Tibial artery (tissue), 4 donors: ENCODE data around the gene GLRX3.
"Not testable (repeated sequence)": the region's sequence is repeated elsewhere in the genome, so short reads cannot be mapped to it uniquely, and the experiment has no call there.

Experiments
- DNase-seq, 2 donors: peaks; one replicate each; pipeline ENCODE4 v3.0.0-alpha.2; 2019
- H3K27ac ChIP-seq, 2 donors: fragments of 200-600 bp; sonication (generic) in 1 of 2; 1 replicate in 1 of 2; 2 replicates in 1 of 2; pipeline ENCODE4 v1.5.1; 2018 to 2019; ENCODE audit warnings: mild to moderate bottlenecking in 1 of 2
- H3K27me3 ChIP-seq, 2 donors: fragments of 200-600 bp; sonication (generic) in 1 of 2; one replicate each; pipeline versions ENCODE4 v1.5.1 to v1.6.0; 2016 to 2019
- H3K36me3 ChIP-seq, 3 donors: fragments of 200-600 bp; sonication (generic) in 2 of 3; one replicate each; pipeline ENCODE4 v1.5.1; 2016 to 2019; ENCODE audit warnings: mild to moderate bottlenecking in 2 of 3
- H3K4me1 ChIP-seq, 4 donors: fragments of 200-600 bp; sonication (generic) in 2 of 4; 1 replicate in 3 of 4; 2 replicates in 1 of 4; pipeline ENCODE4 v1.5.1; 2016 to 2019
- H3K4me3 ChIP-seq, 2 donors: fragments of 200-600 bp; sonication (generic) in 1 of 2; 1 replicate in 1 of 2; 2 replicates in 1 of 2; pipeline ENCODE4 v1.5.1; 2018 to 2019; ENCODE audit warnings: mild to moderate bottlenecking in 2 of 2
- H3K9me3 ChIP-seq, 3 donors: fragments of 200-600 bp; sonication (generic) in 1 of 3; one replicate each; pipeline ENCODE4 v1.5.1; 2016 to 2019
- intact Hi-C: fragments of 100-400 bp; cut with DNase I; formaldehyde crosslinking; loops from one replicate; pipeline ENCODE4 v1.15.0; 2023; ENCODE audit warnings: low total_unique reads
- TF ChIP-seq, protein P1 (sequence below), 2 experiments: fragments of 200-600 bp in 1 of 2; fragments of 450-650 bp in 1 of 2; IDR thresholded peaks; one replicate each; pipeline ENCODE4 v1.5.1; 2017 to 2019; ENCODE audit warnings: antibody characterized with exemption in 2 of 2, mild to moderate bottlenecking in 1 of 2, moderate library complexity in 1 of 2

GLRX3 gene

DNA sequence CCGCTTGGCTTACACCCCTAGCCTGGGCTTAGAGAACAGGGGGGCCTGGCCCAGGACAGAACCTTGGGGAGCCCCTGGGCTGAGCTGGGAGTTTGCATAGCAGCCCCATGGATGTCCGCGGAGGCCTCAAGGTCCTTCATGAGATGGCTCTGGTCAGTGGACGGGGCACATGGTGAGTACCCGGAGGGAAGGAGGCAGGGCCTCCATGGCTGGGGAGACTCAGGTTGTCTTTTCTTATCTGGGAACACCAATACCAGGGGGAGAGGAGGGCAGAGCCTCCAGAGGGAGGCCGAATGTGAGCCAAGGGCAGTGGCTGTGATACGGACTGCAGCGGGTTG lies 64.8 kb downstream of the GLRX3 start:
- intact Hi-C loops, result no loop called here
- no peak overlapping the region for H3K27ac ChIP-seq
- TF ChIP-seq, protein P1, sequence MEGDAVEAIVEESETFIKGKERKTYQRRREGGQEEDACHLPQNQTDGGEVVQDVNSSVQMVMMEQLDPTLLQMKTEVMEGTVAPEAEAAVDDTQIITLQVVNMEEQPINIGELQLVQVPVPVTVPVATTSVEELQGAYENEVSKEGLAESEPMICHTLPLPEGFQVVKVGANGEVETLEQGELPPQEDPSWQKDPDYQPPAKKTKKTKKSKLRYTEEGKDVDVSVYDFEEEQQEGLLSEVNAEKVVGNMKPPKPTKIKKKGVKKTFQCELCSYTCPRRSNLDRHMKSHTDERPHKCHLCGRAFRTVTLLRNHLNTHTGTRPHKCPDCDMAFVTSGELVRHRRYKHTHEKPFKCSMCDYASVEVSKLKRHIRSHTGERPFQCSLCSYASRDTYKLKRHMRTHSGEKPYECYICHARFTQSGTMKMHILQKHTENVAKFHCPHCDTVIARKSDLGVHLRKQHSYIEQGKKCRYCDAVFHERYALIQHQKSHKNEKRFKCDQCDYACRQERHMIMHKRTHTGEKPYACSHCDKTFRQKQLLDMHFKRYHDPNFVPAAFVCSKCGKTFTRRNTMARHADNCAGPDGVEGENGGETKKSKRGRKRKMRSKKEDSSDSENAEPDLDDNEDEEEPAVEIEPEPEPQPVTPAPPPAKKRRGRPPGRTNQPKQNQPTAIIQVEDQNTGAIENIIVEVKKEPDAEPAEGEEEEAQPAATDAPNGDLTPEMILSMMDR (IDR thresholded peaks at IDR 0.05), result no peak
- no peak for DNase-seq
- no peak overlapping the region for H3K4me3 ChIP-seq
- H3K36me3 ChIP-seq, result no peaks in the 10 kb centered on the region
- no peaks in the 10 kb centered on the region for H3K4me1 ChIP-seq
- no peaks in the 10 kb centered on the region for H3K9me3 ChIP-seq
- no peaks in the 10 kb centered on the region for H3K27me3 ChIP-seq

- H3K36me3 ChIP-seq, intact Hi-C loops, DNase-seq, H3K27me3 ChIP-seq, H3K9me3 ChIP-seq, H3K27ac ChIP-seq, H3K4me1 ChIP-seq, H3K4me3 ChIP-seq: not testable (repeated sequence)
Measured at GRCh38 chr10:130202150-130202549, 66.0 kb downstream of the GLRX3 start.

DNA sequence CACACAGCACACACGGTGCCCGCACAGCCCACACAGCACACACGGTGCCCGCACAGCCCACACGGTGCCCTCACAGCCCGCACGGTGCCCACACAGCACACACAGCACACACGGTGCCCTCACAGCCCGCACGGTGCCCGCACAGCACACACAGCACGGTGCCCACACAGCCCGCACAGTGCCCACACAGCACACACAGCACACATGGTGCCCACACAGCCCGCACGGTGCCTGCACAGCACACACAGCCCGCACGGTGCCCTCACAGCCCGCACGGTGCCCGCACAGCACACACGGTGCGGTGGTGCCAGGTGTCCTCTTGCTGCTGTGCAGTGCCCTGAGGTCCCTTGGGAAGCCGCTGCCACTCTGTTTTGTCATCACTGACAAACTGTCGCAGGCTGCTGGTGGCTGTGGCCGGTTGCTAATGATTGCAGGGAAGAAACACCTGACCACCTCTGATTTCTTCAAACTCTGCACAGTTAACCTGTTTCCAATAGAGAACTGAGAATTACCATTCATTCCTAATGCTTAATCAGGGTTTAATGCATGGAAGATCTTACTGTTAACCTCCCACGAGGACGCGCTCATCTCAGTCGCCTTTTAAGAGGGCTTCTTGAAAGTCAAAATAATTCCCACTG lies 66.9 kb downstream of the GLRX3 start:
- Histone ChIP-seq H3K27ac (no peak overlapping the region), H3K4me1 (no peaks in the 10 kb centered on the region), H3K9me3 (no peaks in the 10 kb centered on the region), H3K4me3 (no peak overlapping the region), H3K27me3 (no peaks in the 10 kb centered on the region), H3K36me3 (no peaks in the 10 kb centered on the region)
- no peak for DNase-seq
- intact Hi-C loops, result no loop called here
- TF ChIP-seq, protein P1 (IDR thresholded peaks at IDR 0.05), result no peak

DNA sequence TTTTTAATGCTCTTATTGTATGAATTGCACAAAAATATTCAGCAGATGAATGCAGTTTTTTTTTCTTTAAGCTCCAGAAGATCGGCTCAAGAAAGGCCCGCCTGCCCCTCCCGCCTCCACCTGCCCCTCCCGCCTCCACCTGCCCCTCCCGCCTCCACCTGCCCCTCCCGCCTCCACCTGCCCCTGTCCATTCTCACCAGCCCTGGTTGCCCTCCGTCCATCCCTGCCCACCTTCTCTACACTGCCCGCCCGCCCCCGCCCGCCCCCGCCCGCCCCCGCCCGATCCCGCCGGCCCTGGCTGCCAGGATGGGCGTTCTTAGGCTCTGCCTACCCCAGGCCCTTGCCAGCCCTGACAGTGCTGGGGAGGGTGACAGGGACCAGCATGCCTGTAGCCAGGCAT lies 67.4 kb downstream of the GLRX3 start:
- no peak for DNase-seq
- intact Hi-C loops, result no loop called here
- H3K27me3 ChIP-seq, result no peaks in the 10 kb centered on the region
- no peaks in the 10 kb centered on the region for H3K9me3 ChIP-seq
- H3K27ac ChIP-seq, result no peak overlapping the region
- TF ChIP-seq, protein P1 (IDR thresholded peaks at IDR 0.05), result no peak
- H3K4me1 ChIP-seq, result no peaks in the 10 kb centered on the region
- no peak overlapping the region for H3K4me3 ChIP-seq
- no peaks in the 10 kb centered on the region for H3K36me3 ChIP-seq

DNA sequence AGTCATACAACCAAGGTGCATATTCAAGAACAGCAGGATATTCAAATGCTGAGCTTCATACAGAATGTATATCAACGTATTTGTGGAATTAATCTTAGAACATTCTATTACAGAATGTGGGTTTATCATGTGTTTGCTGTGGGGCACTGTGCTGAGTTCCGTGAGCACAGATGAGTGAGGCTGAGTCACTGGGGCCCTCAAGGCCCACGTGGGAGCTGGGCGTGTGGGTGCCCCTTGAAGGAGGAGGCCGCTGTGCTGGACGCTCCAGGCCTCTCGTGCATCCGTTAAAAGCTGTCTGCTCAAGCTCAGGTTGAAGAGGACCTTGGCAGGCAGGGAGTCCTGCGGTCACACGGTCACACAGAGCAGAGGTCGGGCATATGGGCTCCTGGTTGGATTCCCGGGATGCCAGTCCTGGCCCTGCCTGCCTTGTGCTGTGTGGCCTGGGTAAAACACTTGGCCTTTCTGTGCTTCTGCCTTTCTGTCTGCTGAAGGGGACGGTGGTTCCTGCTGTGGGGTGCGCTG lies 70.1 kb downstream of the GLRX3 start:
- no peak for DNase-seq
- Histone ChIP-seq H3K36me3 (no peaks in the 10 kb centered on the region), H3K4me3 (no peak overlapping the region), H3K27me3 (no peaks in the 10 kb centered on the region), H3K4me1 (no peaks in the 10 kb centered on the region), H3K9me3 (no peaks in the 10 kb centered on the region), H3K27ac (no peak overlapping the region)
- intact Hi-C loops, result no loop called here
- TF ChIP-seq, protein P1 (IDR thresholded peaks at IDR 0.05), result no peak

GRCh38 chr10:130207205-130207604 lies 71.0 kb downstream of the GLRX3 start:
- H3K27me3 ChIP-seq, result no peaks in the 10 kb centered on the region
- H3K4me3 ChIP-seq, result no peak overlapping the region
- TF ChIP-seq, protein P1 (IDR thresholded peaks at IDR 0.05), result no peak
- intact Hi-C loops, result no loop called here
- no peaks in the 10 kb centered on the region for H3K9me3 ChIP-seq
- no peaks in the 10 kb centered on the region for H3K4me1 ChIP-seq
- no peaks in the 10 kb centered on the region for H3K36me3 ChIP-seq
- H3K27ac ChIP-seq, result no peak overlapping the region
- no peak for DNase-seq
